ENCODE data around the gene CCDC85C. TPM values are rescaled to one million over a fixed set of nuclear protein-coding genes. Genes with fewer than 3 reads are reported as not detected.

CCDC85C gene
- total RNA-seq, 5 donors from 2014 or later (not counting 1 experiment from before 2014, with no cell fraction given): 6.6 to 12.0 (median 9.1) TPM

- H3K27ac Mint-ChIP-seq: no peak overlapping the region
- H3K36me3 ChIP-seq (ENCODE audit: control insufficient read depth in 2 of 2, extremely low read depth in 1 of 2, insufficient read depth in 1 of 2, low read length in 1 of 2): peaks cover 10 to 91% of the 10 kb centered on the region in 2 donors
- H3K4me1 ChIP-seq (ENCODE audit: control insufficient read depth in 1 of 2, extremely low read depth in 1 of 2, insufficient read depth in 2 of 2, low read length in 2 of 2): no peaks in the 10 kb centered on the region
- H3K27me3 ChIP-seq (replicated peaks in 1 of 2; ENCODE audit: control insufficient read depth in 2 of 2, extremely low read depth in 1 of 2, insufficient read depth in 2 of 2, low read length in 1 of 2): no peaks in the 10 kb centered on the region
- no peaks in the 10 kb centered on the region for H3K27me3 Mint-ChIP-seq
- WGBS (ENCODE audit: insufficient coverage): no CpG with 5 or more reads among the region's 2 CpGs
- ATAC-seq (replicated peaks in 1 of 4) (no peak), DNase-seq (no peak)
- H3K4me1 Mint-ChIP-seq: peaks cover 7 to 15% (median 7%) of the 10 kb centered on the region in 3 donors
- ChIA-PET CTCF (no interaction called here), POLR2A (no interaction called here)
- no peak overlapping the region for H3K4me3 ChIP-seq (ENCODE audit: control insufficient read depth in 1 of 2, extremely low read depth in 1 of 2, low read length in 1 of 2)
- H3K9me3 ChIP-seq: no peaks in the 10 kb centered on the region
- H3K27ac ChIP-seq (ENCODE audit: low read length): no peak overlapping the region
- H3K36me3 Mint-ChIP-seq: peaks cover 66% of the 10 kb centered on the region
- no peak overlapping the region for H3K4me3 Mint-ChIP-seq
- H3K9me3 Mint-ChIP-seq: no peaks in the 10 kb centered on the region
Measured at GRCh38 chr14:99497341-99497740, 106.7 kb downstream of the CCDC85C start.

- POLR2A ChIA-PET: no interaction called here
- no peaks in the 10 kb centered on the region for H3K9me3 Mint-ChIP-seq
- H3K4me1 Mint-ChIP-seq: peaks cover 71 to 80% (median 76%) of the 10 kb centered on the region in 3 donors
- H3K9me3 ChIP-seq: no peaks in the 10 kb centered on the region
- CTCF ChIA-PET: no interaction called here
- no peaks in the 10 kb centered on the region for H3K36me3 ChIP-seq (ENCODE audit: control insufficient read depth in 2 of 2, extremely low read depth in 1 of 2, insufficient read depth in 1 of 2, low read length in 1 of 2)
- no peak overlapping the region for H3K27ac ChIP-seq (ENCODE audit: low read length)
- ATAC-seq (replicated peaks in 1 of 4): no peak
- no CpG with 5 or more reads among the region's 2 CpGs for WGBS (ENCODE audit: insufficient coverage)
- no peak overlapping the region for H3K27ac Mint-ChIP-seq
- H3K36me3 Mint-ChIP-seq: no peaks in the 10 kb centered on the region
- no peak overlapping the region for H3K4me3 ChIP-seq (ENCODE audit: control insufficient read depth in 1 of 2, extremely low read depth in 1 of 2, low read length in 1 of 2)
- no peaks in the 10 kb centered on the region for H3K27me3 ChIP-seq (replicated peaks in 1 of 2; ENCODE audit: control insufficient read depth in 2 of 2, extremely low read depth in 1 of 2, insufficient read depth in 2 of 2, low read length in 1 of 2)
- peaks cover 16 to 18% of the 10 kb centered on the region in 2 experiments for H3K4me1 ChIP-seq (ENCODE audit: control insufficient read depth in 1 of 2, extremely low read depth in 1 of 2, insufficient read depth in 2 of 2, low read length in 2 of 2)
- no peaks in the 10 kb centered on the region for H3K27me3 Mint-ChIP-seq
- H3K4me3 Mint-ChIP-seq: peak overlapping the region in 1 of 3 donors; percentile 17
- DNase-seq: no peak
Measured at GRCh38 chr14:99484106-99484505, 119.9 kb downstream of the CCDC85C start.

GRCh38 chr14:99481745-99482099, 122.3 kb downstream of the CCDC85C start:
- H3K27ac ChIP-seq (ENCODE audit: low read length): peak overlapping the region; percentile 87
- WGBS (ENCODE audit: insufficient coverage): 0% methylated on average over 10 of the region's 17 CpGs
- peak overlapping the region; percentile 96 to 99 for H3K4me3 ChIP-seq (ENCODE audit: control insufficient read depth in 1 of 2, extremely low read depth in 1 of 2, low read length in 1 of 2)
- peaks cover 20 to 23% of the 10 kb centered on the region in 2 experiments for H3K4me1 ChIP-seq (ENCODE audit: control insufficient read depth in 1 of 2, extremely low read depth in 1 of 2, insufficient read depth in 2 of 2, low read length in 2 of 2)
- Mint-ChIP-seq H3K4me1 (peaks cover 70 to 73% (median 71%) of the 10 kb centered on the region in 3 donors), H3K9me3 (no peaks in the 10 kb centered on the region), H3K27me3 (no peaks in the 10 kb centered on the region), H3K27ac (peak overlapping the region; percentile 95 to 98), H3K4me3 (peak overlapping the region; percentile 90 to 98 (median 90)), H3K36me3 (no peaks in the 10 kb centered on the region)
- H3K36me3 ChIP-seq (ENCODE audit: control insufficient read depth in 2 of 2, extremely low read depth in 1 of 2, insufficient read depth in 1 of 2, low read length in 1 of 2): no peaks in the 10 kb centered on the region
- no peaks in the 10 kb centered on the region for H3K27me3 ChIP-seq (replicated peaks in 1 of 2; ENCODE audit: control insufficient read depth in 2 of 2, extremely low read depth in 1 of 2, insufficient read depth in 2 of 2, low read length in 1 of 2)
- CTCF ChIA-PET: interaction anchor here in 1 of 2 donors (0.6 to 1.3 kb wide), 3 partner anchors 122 to 202 kb away, joined by 3 to 5 read pairs (median 3); partner anchors contain the start of gene CCDC85C
- POLR2A ChIA-PET: interaction anchor here (0.9 to 1.7 kb wide), 4 partner anchors 14 to 740 kb away, joined by 3 to 24 read pairs (median 8); partner anchors contain the start of genes CCDC85C (in 1 of the 2) and CYP46A1 (in 1 of the 2)
- DNase-seq (peak in 8 of 35 experiments; percentile 3 to 56 (median 6)), ATAC-seq (replicated peaks in 1 of 4) (no peak)
- H3K9me3 ChIP-seq: no peaks in the 10 kb centered on the region

GRCh38 chr14:99480917-99481744, 122.9 kb downstream of the CCDC85C start, which contains the start of gene CCNK:
Gene CCNK (plus strand): TSS chr14:99481409. CDS start chr14:99492678, 11,269 bp downstream.
- H3K4me1 ChIP-seq (ENCODE audit: control insufficient read depth in 1 of 2, extremely low read depth in 1 of 2, insufficient read depth in 2 of 2, low read length in 2 of 2): peaks cover 20 to 23% of the 10 kb centered on the region in 2 experiments

GRCh38 chr14:99479906-99480869, 123.8 kb downstream of the CCDC85C start, which contains the start of gene SETD3:
Gene SETD3 (minus strand): TSS chr14:99480859. CDS start chr14:99465805, 15,054 bp downstream.
- no peaks in the 10 kb centered on the region for H3K36me3 ChIP-seq (ENCODE audit: control insufficient read depth in 2 of 2, extremely low read depth in 1 of 2, insufficient read depth in 1 of 2, low read length in 1 of 2)
- peaks cover 60 to 67% (median 66%) of the 10 kb centered on the region in 3 donors for H3K4me1 Mint-ChIP-seq
- CTCF ChIA-PET: interaction anchor here in 1 of 2 donors (1.1 to 1.3 kb wide), 3 partner anchors 123 to 204 kb away, joined by 3 to 11 read pairs (median 3); partner anchors contain the start of genes CCDC85C and CYP46A1
- H3K36me3 Mint-ChIP-seq: peaks cover under 1% of the 10 kb centered on the region
- DNase-seq (peak in 25 of 35 experiments; percentile 1 to 54 (median 13)), ATAC-seq (replicated peaks in 1 of 4) (no peak)
- H3K27ac ChIP-seq (ENCODE audit: low read length): peak within 1 kb of the TSS; percentile 87
- H3K27me3 ChIP-seq (replicated peaks in 1 of 2; ENCODE audit: control insufficient read depth in 2 of 2, extremely low read depth in 1 of 2, insufficient read depth in 2 of 2, low read length in 1 of 2): no peaks in the 10 kb centered on the region
- H3K4me3 ChIP-seq (ENCODE audit: control insufficient read depth in 1 of 2, extremely low read depth in 1 of 2, low read length in 1 of 2): peak within 1 kb of the TSS; percentile 96 to 99
- H3K27me3 Mint-ChIP-seq: no peaks in the 10 kb centered on the region
- peak within 1 kb of the TSS; percentile 95 to 98 for H3K27ac Mint-ChIP-seq
- peak within 1 kb of the TSS; percentile 90 to 98 (median 96) for H3K4me3 Mint-ChIP-seq
- H3K4me1 ChIP-seq (ENCODE audit: control insufficient read depth in 1 of 2, extremely low read depth in 1 of 2, insufficient read depth in 2 of 2, low read length in 2 of 2): peaks cover 20 to 23% of the 10 kb centered on the region in 2 experiments
- POLR2A ChIA-PET: interaction anchor here (0.5 to 1.3 kb wide), 9 partner anchors 10 to 1343 kb away, joined by 3 to 24 read pairs (median 5); partner anchors contain the start of genes CCDC85C (in 1 of the 2) and CYP46A1 (in 1 of the 2)
- H3K9me3 ChIP-seq: no peaks in the 10 kb centered on the region
- no peaks in the 10 kb centered on the region for H3K9me3 Mint-ChIP-seq
- under 1% methylated on average over 117 of the region's 122 CpGs for WGBS (ENCODE audit: insufficient coverage)

More at GRCh38 chr14:99480917-99481744, 122.9 kb downstream of the CCDC85C start, which contains the start of gene CCNK:
- peak within 1 kb of the TSS; percentile 96 to 99 for H3K4me3 ChIP-seq (ENCODE audit: control insufficient read depth in 1 of 2, extremely low read depth in 1 of 2, low read length in 1 of 2)
- Mint-ChIP-seq H3K4me1 (peaks cover 65 to 67% (median 65%) of the 10 kb centered on the region in 3 donors), H3K9me3 (no peaks in the 10 kb centered on the region), H3K27ac (peak within 1 kb of the TSS; percentile 95 to 98), H3K27me3 (no peaks in the 10 kb centered on the region), H3K4me3 (peak within 1 kb of the TSS; percentile 90 to 98 (median 96)), H3K36me3 (no peaks in the 10 kb centered on the region)
- DNase-seq (peak; percentile 99 to 100 (median 100)), ATAC-seq (replicated peaks in 1 of 4) (peak; percentile 86 to 89 (median 86))
- H3K27me3 ChIP-seq (replicated peaks in 1 of 2; ENCODE audit: control insufficient read depth in 2 of 2, extremely low read depth in 1 of 2, insufficient read depth in 2 of 2, low read length in 1 of 2): no peaks in the 10 kb centered on the region
- WGBS (ENCODE audit: insufficient coverage): under 1% methylated on average over 71 of the region's 82 CpGs
- H3K36me3 ChIP-seq (ENCODE audit: control insufficient read depth in 2 of 2, extremely low read depth in 1 of 2, insufficient read depth in 1 of 2, low read length in 1 of 2): no peaks in the 10 kb centered on the region
- ChIA-PET CTCF (interaction anchor here in 1 of 2 donors (0.6 to 1.3 kb wide), 4 partner anchors 123 to 203 kb away, joined by 3 to 11 read pairs (median 4); partner anchors contain the start of genes CCDC85C and CYP46A1), POLR2A (interaction anchor here (0.5 to 1.7 kb wide), 10 partner anchors 9 to 1344 kb away, joined by 3 to 24 read pairs (median 5); partner anchors contain the start of genes CCDC85C (in 1 of the 2) and CYP46A1 (in 1 of the 2))
- H3K9me3 ChIP-seq: no peaks in the 10 kb centered on the region
- peak within 1 kb of the TSS; percentile 87 for H3K27ac ChIP-seq (ENCODE audit: low read length)
